Measurements from ENCODE around the gene CD63.

CD63 gene, protein sequence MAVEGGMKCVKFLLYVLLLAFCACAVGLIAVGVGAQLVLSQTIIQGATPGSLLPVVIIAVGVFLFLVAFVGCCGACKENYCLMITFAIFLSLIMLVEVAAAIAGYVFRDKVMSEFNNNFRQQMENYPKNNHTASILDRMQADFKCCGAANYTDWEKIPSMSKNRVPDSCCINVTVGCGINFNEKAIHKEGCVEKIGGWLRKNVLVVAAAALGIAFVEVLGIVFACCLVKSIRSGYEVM

DNA sequence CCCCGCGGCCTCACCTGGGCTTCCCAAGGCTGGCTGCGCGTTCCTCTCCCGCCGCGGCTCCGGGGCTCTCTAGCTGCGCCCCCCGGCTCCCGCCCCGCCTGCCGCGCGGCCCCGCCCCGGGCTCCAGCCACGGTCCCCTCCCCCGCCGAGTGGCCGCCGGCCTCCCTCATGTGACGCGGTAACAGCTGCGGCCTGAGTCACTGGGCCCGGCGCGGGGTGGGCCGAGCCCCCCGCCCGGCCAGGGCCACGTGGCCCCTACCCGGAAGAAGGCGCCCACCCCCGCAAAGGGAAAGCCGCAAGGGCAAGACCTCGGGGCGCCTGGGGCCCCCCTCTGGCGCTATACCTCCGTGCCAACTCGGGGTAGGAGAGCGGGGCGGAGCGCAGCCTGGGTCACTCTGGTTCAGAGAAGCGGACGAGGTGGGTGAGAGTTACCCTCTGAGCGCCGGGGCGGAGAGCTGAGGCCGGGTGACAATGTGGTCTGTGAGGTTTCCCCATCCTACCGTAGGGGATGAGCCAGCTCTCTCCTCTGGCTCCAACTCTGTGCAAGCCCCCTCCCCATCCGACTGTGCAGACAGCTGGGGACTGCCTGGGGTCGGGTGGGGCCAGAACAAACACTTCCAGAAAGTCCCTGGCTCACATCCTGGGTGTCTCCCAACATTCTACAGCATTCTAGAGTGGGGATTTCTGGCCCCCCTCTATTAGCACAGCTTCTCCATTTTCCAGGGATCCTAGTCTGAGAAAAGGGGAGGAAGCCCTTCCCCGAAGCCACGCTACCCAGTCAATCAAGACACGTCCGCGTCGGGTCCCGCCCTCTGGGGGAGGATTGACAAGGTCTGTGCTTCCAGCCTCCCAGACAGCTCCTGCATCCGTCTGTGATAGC lies at the start of gene CD63:
Gene CD63 (minus strand): TSS at position 71 of the 880 bp plus-strand sequence. CDS start 668 bp downstream, outside the sequence.
- DNase-seq (ENCODE audit: low read depth): peak; percentile 86
- H3K4me3 ChIP-seq (ENCODE audit: low read depth, low read length): peak within 1 kb of the TSS; percentile 89
- TF ChIP-seq, protein P1, sequence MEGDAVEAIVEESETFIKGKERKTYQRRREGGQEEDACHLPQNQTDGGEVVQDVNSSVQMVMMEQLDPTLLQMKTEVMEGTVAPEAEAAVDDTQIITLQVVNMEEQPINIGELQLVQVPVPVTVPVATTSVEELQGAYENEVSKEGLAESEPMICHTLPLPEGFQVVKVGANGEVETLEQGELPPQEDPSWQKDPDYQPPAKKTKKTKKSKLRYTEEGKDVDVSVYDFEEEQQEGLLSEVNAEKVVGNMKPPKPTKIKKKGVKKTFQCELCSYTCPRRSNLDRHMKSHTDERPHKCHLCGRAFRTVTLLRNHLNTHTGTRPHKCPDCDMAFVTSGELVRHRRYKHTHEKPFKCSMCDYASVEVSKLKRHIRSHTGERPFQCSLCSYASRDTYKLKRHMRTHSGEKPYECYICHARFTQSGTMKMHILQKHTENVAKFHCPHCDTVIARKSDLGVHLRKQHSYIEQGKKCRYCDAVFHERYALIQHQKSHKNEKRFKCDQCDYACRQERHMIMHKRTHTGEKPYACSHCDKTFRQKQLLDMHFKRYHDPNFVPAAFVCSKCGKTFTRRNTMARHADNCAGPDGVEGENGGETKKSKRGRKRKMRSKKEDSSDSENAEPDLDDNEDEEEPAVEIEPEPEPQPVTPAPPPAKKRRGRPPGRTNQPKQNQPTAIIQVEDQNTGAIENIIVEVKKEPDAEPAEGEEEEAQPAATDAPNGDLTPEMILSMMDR (IDR thresholded peaks at IDR 0.05; ENCODE audit: low read depth, low read length, missing control alignments): no peak
- in situ Hi-C loops (cut with HindIII; ENCODE audit: low sequenced_read_pairs): no loop called here

DNA sequence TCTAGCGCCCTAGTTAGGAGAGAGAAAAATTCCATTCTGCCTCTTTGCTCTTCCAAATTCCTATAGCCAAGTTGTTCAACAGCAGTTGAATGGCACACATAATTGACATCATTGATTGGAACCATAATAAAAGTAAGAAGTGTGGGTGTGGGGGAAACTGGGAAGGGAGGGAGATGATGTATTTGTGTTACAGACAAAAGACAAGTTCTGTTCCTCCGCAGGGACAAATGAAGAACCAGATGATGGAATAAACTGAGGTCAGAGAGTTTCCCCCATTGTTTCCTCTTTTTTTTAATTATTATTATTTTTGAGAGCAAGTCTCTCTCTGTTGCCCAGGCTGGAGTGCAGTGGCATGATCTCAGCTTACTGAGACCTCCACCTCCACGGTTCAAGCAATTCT lies 49.0 kb upstream of the CD63 start:
- TF ChIP-seq, protein P1 (IDR thresholded peaks at IDR 0.05; ENCODE audit: low read depth, low read length, missing control alignments): no peak
- DNase-seq (ENCODE audit: low read depth): no peak
- in situ Hi-C loops (cut with HindIII; ENCODE audit: low sequenced_read_pairs): no loop called here
- no peak overlapping the region for H3K4me3 ChIP-seq (ENCODE audit: low read depth, low read length)

DNA sequence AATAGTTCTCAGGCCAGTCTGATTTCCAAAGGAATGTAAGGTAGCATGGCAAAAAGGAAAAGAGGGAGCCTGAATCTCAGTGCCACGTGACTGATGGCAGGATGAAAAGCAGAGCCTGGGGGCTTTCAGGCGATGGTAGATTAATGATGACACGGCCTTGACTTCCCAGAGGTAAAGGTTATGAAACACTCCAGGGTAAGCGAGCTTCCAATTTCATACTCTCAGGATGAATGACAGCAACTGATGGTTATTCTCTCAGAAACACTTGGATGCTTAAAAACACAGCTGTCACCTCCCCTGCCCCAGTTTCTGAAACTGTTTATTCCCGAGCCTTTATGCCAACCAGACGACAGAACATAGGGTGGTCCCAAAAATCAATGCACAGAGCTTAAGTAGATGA lies 42.9 kb upstream of the CD63 start:
- in situ Hi-C loops (cut with HindIII; ENCODE audit: low sequenced_read_pairs): no loop called here
- no peak for DNase-seq (ENCODE audit: low read depth)
- TF ChIP-seq, protein P1 (IDR thresholded peaks at IDR 0.05; ENCODE audit: low read depth, low read length, missing control alignments): no peak
- no peak overlapping the region for H3K4me3 ChIP-seq (ENCODE audit: low read depth, low read length)

DNA sequence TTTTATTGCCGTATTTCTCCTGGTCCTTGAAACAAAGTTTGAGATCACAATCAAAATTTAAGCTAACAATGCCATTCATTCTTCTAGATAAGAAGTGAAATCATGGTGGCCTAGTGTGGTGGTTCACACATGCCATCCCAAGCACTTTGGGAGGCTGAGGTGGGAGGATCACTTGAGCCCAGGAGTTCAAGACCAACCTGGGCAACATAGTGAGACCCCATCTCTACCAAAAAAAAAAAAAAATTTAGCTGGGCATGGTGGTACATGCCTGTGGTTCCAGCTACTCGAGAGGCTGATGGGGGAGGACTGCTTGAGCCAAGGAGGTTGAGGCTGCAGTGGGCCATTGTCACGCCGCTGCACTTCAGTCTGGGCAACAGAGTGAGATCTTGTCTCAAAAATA lies 38.3 kb upstream of the CD63 start:
- in situ Hi-C loops (cut with HindIII; ENCODE audit: low sequenced_read_pairs): no loop called here
- H3K4me3 ChIP-seq (ENCODE audit: low read depth, low read length): no peak overlapping the region
- DNase-seq (ENCODE audit: low read depth): no peak
- TF ChIP-seq, protein P1 (IDR thresholded peaks at IDR 0.05; ENCODE audit: low read depth, low read length, missing control alignments): no peak

DNA sequence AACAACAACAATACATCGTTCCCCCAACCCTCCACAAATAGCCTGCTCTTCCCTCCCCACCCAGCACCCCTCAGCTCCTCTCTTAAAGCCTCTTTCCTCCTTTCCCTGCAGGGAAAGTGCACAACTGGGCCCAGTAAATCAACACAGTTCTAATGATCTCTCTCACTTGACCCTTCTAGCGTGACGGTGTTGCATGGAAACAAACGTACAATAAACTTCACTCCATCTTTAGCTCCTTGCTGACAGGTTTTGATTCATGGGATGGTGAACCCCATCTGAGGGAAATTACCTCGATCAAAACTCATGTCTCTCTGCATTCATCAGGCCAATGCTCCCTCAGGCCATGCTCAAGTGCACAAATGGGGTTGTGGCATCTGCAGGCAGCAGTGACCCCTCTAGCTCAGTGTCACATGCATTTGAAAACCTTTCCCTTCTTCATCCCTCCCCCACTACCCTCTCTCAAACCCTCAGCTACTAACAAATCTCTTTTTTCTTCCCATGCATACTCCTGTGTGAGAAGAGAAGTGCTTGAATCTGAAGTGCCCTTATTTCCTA lies 37.0 kb upstream of the CD63 start:
- no peak for DNase-seq (ENCODE audit: low read depth)
- TF ChIP-seq, protein P1 (IDR thresholded peaks at IDR 0.05; ENCODE audit: low read depth, low read length, missing control alignments): no peak
- in situ Hi-C loops (cut with HindIII; ENCODE audit: low sequenced_read_pairs): no loop called here
- H3K4me3 ChIP-seq (ENCODE audit: low read depth, low read length): no peak overlapping the region

DNA sequence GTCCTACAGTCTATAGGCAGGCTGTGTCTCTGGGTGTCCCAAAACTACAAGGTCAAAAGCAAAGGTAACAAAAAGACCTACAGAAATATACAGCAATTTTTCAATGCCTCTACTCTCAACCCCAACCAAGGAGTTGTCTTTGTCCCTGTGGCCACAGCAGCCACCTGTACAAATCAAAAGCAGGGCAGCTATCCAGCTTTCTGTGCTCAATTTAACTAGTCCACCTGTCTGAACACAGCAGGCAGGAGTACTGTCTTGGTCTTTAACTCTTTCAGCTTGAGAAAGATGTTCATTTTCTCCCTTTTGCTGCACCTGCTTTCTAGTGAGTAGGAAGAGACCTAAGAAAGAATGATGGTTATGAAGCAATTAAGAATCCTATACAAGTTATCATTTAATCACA lies 33.8 kb upstream of the CD63 start:
- TF ChIP-seq, protein P1 (IDR thresholded peaks at IDR 0.05; ENCODE audit: low read depth, low read length, missing control alignments): no peak
- H3K4me3 ChIP-seq (ENCODE audit: low read depth, low read length): no peak overlapping the region
- in situ Hi-C loops (cut with HindIII; ENCODE audit: low sequenced_read_pairs): no loop called here
- no peak for DNase-seq (ENCODE audit: low read depth)

Data from astrocyte of the cerebellum (primary cell).